Activated naive CD4-positive, alpha-beta T cell treated with anti-CD3 and anti-CD28 coated beads, Interleukin-2, amount 10 ng/mL, durations not matched to agents 7 days and 5 days (primary cell): Measurements from ENCODE around the gene DDX18.

Source experiments
- CTCF ChIA-PET: fragments of 350-600 bp; sonication (Branson Sonifier 250); formaldehyde crosslinking; loops from one replicate; lab custom pipeline; 2021; ENCODE audit warnings: antibody characterized with exemption; lab: Charles Lee
- DNase-seq: peaks from one replicate; pipeline ENCODE4 v3.0.0-alpha.2; 2020
- H3K27ac Mint-ChIP-seq: one replicate; pipeline ENCODE4 v1.8.0; 2021; ENCODE audit warnings: mild to moderate bottlenecking, moderate library complexity, mixed read lengths
- H3K27me3 Mint-ChIP-seq: one replicate; pipeline ENCODE4 v1.8.0; 2021; ENCODE audit warnings: mild to moderate bottlenecking, mixed read lengths
- H3K36me3 Mint-ChIP-seq: one replicate; pipeline ENCODE4 v1.8.0; 2021; ENCODE audit warnings: mixed read lengths
- H3K4me1 Mint-ChIP-seq: one replicate; pipeline ENCODE4 v1.8.0; 2021; ENCODE audit warnings: mixed read lengths
- H3K4me3 Mint-ChIP-seq: one replicate; pipeline ENCODE4 v1.8.0; 2021; ENCODE audit warnings: mild to moderate bottlenecking, moderate library complexity, mixed read lengths
- H3K9me3 Mint-ChIP-seq: one replicate; pipeline ENCODE4 v1.8.0; 2021; ENCODE audit warnings: mixed read lengths

The DDX18 gene

GRCh38 chr2:117853316-117853715, 38.8 kb downstream of the DDX18 start:
- no peaks in the 10 kb centered on the region for H3K4me1 Mint-ChIP-seq
- H3K9me3 Mint-ChIP-seq, result no peaks in the 10 kb centered on the region
- H3K4me3 Mint-ChIP-seq, result no peak overlapping the region
- no peaks in the 10 kb centered on the region for H3K36me3 Mint-ChIP-seq
- peaks cover 45% of the 10 kb centered on the region for H3K27me3 Mint-ChIP-seq
- H3K27ac Mint-ChIP-seq, result no peak overlapping the region
- CTCF ChIA-PET, result interaction anchor here (0.8 kb wide), 1 partner anchor 11 kb away, joined by 4 read pairs; no protein-coding TSS in a partner anchor
- DNase-seq, result no peak

DNA sequence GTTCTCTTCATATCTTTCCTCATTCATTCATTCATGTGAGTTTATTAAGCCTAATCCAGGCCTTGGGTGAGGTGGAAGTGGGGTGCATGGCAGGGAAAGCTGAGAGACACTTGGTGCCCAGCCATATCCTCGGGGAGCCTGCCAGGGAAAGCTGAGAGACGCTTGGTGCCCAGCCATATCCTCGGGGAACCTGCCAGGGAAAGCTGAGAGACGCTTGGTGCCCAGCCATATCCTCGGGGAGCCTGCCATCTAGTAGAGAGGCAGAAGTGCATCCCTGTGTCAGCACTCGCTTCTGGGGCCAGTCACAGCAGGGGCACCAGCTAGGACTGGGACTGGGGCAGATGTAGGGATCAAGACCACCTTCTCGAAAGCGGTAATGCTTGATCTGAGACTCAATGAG, 39.4 kb downstream of the DDX18 start:
- CTCF ChIA-PET, result interaction anchor here (0.8 kb wide), 1 partner anchor 12 kb away, joined by 4 read pairs; no protein-coding TSS in a partner anchor
- no peak for DNase-seq
- Mint-ChIP-seq H3K4me3 (no peak overlapping the region), H3K36me3 (no peaks in the 10 kb centered on the region), H3K4me1 (no peaks in the 10 kb centered on the region), H3K27me3 (peaks cover 45% of the 10 kb centered on the region), H3K9me3 (no peaks in the 10 kb centered on the region), H3K27ac (no peak overlapping the region)

DNA sequence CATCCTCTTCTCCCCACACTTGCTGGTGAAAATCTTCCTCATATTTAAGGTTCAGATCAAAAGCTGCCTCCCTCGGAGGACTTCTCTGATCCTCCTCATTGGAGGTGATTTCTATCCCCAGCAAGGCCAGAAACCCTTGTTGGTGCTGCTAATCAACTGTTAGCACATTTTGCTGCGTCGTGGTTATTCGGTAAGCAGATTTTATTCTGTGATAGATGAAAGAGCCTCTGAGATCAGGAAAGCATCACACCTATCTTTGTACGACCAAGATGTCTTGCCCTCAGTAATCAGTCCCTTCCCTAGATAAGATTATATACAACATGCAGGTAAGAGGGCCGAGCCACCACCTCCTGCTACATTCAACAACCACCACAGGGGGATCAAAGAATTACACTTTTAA, 40.1 kb downstream of the DDX18 start:
- no peak overlapping the region for H3K27ac Mint-ChIP-seq
- H3K4me3 Mint-ChIP-seq, result no peak overlapping the region
- no peaks in the 10 kb centered on the region for H3K9me3 Mint-ChIP-seq
- peaks cover 47% of the 10 kb centered on the region for H3K27me3 Mint-ChIP-seq
- no peaks in the 10 kb centered on the region for H3K36me3 Mint-ChIP-seq
- no peaks in the 10 kb centered on the region for H3K4me1 Mint-ChIP-seq
- no peak for DNase-seq
- CTCF ChIA-PET, result no interaction called here

GRCh38 chr2:117855886-117856285, 41.4 kb downstream of the DDX18 start:
- CTCF ChIA-PET, result no interaction called here
- H3K4me3 Mint-ChIP-seq, result no peak overlapping the region
- H3K27me3 Mint-ChIP-seq, result peaks cover 46% of the 10 kb centered on the region
- H3K27ac Mint-ChIP-seq, result no peak overlapping the region
- H3K9me3 Mint-ChIP-seq, result no peaks in the 10 kb centered on the region
- H3K36me3 Mint-ChIP-seq, result no peaks in the 10 kb centered on the region
- no peak for DNase-seq
- no peaks in the 10 kb centered on the region for H3K4me1 Mint-ChIP-seq

GRCh38 chr2:117856415-117857210, 42.1 kb downstream of the DDX18 start:
- Mint-ChIP-seq H3K9me3 (no peaks in the 10 kb centered on the region), H3K4me3 (no peak overlapping the region), H3K4me1 (no peaks in the 10 kb centered on the region), H3K27me3 (peaks cover 39% of the 10 kb centered on the region), H3K27ac (no peak overlapping the region), H3K36me3 (no peaks in the 10 kb centered on the region)
- DNase-seq, result no peak
- CTCF ChIA-PET, result no interaction called here

DNA sequence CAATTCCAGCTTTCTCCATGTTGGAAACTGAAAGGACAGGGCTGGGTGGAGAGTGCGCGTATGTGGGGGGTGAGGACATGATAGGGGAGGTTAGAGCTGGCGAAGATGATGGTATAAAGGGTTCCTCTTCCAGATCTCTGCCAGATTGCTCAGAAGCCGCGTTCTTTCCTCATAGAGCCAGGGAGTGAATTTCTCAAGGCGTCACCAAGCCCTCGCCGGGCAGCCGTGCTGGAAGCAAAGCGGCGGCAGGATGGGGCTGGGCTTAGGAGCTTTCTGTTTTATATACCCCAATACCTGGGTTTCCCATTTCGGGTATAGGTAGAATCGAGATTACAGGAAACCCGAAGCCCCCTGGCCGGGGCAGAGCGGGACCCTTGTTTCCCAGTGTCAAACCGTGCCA, 43.8 kb downstream of the DDX18 start:
- Mint-ChIP-seq H3K9me3 (no peaks in the 10 kb centered on the region), H3K27ac (no peak overlapping the region), H3K4me3 (no peak overlapping the region), H3K36me3 (no peaks in the 10 kb centered on the region), H3K27me3 (peaks cover 31% of the 10 kb centered on the region), H3K4me1 (no peaks in the 10 kb centered on the region)
- CTCF ChIA-PET, result no interaction called here
- no peak for DNase-seq

- Mint-ChIP-seq H3K9me3 (no peaks in the 10 kb centered on the region), H3K36me3 (no peaks in the 10 kb centered on the region), H3K27ac (no peak overlapping the region), H3K4me3 (no peak overlapping the region), H3K27me3 (peaks cover 32% of the 10 kb centered on the region), H3K4me1 (no peaks in the 10 kb centered on the region)
- CTCF ChIA-PET, result no interaction called here
- DNase-seq, result no peak
Observed at GRCh38 chr2:117858892-117859531, 44.5 kb downstream of the DDX18 start.

DNA sequence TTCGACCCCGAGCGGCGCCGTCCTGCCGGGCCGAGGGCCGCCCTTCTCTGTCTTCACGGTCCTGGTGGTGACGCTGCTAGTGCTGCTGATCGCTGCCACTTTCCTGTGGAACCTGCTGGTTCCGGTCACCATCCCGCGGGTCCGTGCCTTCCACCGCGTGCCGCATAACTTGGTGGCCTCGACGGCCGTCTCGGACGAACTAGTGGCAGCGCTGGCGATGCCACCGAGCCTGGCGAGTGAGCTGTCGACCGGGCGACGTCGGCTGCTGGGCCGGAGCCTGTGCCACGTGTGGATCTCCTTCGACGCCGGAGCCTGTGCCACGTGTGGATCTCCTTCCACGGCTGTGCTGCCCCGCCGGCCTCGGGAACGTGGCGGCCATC, 45.0 kb downstream of the DDX18 start:
- H3K4me1 Mint-ChIP-seq, result no peaks in the 10 kb centered on the region
- no peaks in the 10 kb centered on the region for H3K9me3 Mint-ChIP-seq
- CTCF ChIA-PET, result no interaction called here
- no peak overlapping the region for H3K27ac Mint-ChIP-seq
- H3K4me3 Mint-ChIP-seq, result no peak overlapping the region
- DNase-seq, result no peak
- no peaks in the 10 kb centered on the region for H3K36me3 Mint-ChIP-seq
- peaks cover 32% of the 10 kb centered on the region for H3K27me3 Mint-ChIP-seq

DNA sequence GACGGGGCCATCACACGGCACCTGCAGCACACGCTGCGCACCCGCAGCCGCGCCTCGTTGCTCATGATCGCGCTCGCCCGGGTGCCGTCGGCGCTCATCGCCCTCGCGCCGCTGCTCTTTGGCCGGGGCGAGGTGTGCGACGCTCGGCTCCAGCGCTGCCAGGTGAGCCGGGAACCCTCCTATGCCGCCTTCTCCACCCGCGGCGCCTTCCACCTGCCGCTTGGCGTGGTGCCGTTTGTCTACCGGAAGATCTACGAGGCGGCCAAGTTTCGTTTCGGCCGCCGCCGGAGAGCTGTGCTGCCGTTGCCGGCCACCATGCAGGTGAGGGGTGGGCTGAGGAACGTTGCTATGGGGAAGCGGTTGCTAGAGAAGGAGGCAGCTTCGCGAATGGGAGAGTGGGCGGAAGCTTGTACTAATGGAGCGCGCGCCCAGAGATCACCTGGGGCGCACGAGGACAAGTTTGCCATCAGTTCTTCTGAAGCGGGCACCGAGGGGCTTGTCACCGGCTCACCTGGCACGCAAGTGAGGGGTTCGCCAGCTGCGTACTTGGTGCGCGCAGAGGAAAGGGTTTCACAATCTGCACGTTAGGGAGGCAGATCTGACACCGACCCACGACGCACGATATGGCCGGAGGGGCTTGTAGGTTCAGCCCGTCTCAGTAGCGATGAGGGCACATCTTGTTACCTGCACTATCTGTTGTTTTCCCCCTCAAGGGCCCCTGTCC, 45.6 kb downstream of the DDX18 start:
- no peak overlapping the region for H3K27ac Mint-ChIP-seq
- H3K27me3 Mint-ChIP-seq, result peaks cover 32% of the 10 kb centered on the region
- no peak for DNase-seq
- H3K4me3 Mint-ChIP-seq, result no peak overlapping the region
- H3K4me1 Mint-ChIP-seq, result no peaks in the 10 kb centered on the region
- CTCF ChIA-PET, result no interaction called here
- H3K9me3 Mint-ChIP-seq, result no peaks in the 10 kb centered on the region
- H3K36me3 Mint-ChIP-seq, result no peaks in the 10 kb centered on the region

DNA sequence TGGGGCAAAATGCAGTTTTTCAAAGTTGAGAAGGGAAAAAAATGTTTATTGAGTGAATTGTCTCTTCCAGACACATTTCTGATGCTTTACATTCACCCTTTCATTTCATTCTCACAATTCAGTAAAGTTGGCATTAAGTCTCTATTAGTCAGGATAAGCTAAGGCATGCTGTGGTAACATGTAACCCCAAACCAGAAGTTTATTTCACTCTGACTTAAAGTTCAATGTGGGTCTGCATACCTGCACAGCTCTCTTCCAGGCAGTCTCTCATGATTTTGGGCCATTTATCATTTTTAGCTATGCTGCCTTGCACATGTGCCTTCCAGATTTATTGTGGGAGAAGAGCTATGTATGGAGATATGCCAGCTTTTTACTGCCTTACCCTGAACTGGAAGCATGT, 48.0 kb downstream of the DDX18 start:
- H3K4me1 Mint-ChIP-seq, result no peaks in the 10 kb centered on the region
- no peak for DNase-seq
- CTCF ChIA-PET, result no interaction called here
- no peaks in the 10 kb centered on the region for H3K9me3 Mint-ChIP-seq
- H3K36me3 Mint-ChIP-seq, result no peaks in the 10 kb centered on the region
- no peak overlapping the region for H3K4me3 Mint-ChIP-seq
- H3K27me3 Mint-ChIP-seq, result peaks cover 32% of the 10 kb centered on the region
- no peak overlapping the region for H3K27ac Mint-ChIP-seq

GRCh38 chr2:117875786-117876185, 61.3 kb downstream of the DDX18 start:
- no peaks in the 10 kb centered on the region for H3K9me3 Mint-ChIP-seq
- no peak overlapping the region for H3K27ac Mint-ChIP-seq
- CTCF ChIA-PET, result no interaction called here
- DNase-seq, result no peak
- H3K27me3 Mint-ChIP-seq, result peaks cover 3% of the 10 kb centered on the region
- no peaks in the 10 kb centered on the region for H3K4me1 Mint-ChIP-seq
- no peaks in the 10 kb centered on the region for H3K36me3 Mint-ChIP-seq
- H3K4me3 Mint-ChIP-seq, result no peak overlapping the region

DNA sequence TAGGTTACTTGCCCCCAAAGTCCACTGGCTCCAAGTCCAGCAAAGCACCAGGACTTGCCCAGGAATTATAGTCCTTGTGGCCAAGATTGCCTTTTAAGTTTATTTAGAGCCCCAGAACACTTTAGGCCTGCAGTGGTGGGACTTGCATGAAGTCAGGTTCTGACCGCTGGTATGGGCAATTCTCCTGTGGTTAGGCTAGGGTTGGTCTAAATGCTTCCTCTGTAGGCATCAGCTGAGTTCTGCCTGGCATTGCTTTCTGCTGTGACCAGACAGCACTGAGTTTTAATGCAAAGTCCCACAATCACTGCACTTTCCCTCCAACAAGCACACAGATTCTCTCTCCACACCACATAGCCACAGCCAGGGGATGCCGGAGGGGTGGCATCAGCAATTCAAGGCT, 64.5 kb downstream of the DDX18 start:
- DNase-seq, result no peak
- H3K4me3 Mint-ChIP-seq, result no peak overlapping the region
- H3K4me1 Mint-ChIP-seq, result no peaks in the 10 kb centered on the region
- peaks cover 3% of the 10 kb centered on the region for H3K9me3 Mint-ChIP-seq
- no peaks in the 10 kb centered on the region for H3K36me3 Mint-ChIP-seq
- H3K27me3 Mint-ChIP-seq, result peaks cover 3% of the 10 kb centered on the region
- no peak overlapping the region for H3K27ac Mint-ChIP-seq
- CTCF ChIA-PET, result no interaction called here
